Measurements from ENCODE around the gene PPM1A. TPM values are rescaled to one million over a fixed set of nuclear protein-coding genes. Genes with fewer than 3 reads are reported as not detected.

Gene PPM1A
- 17.1 and 22.8 TPM in 2 replicates for total RNA-seq

GRCh38 chr14:60248697-60249318 lies at the start of gene PPM1A:
PPM1A (plus strand) TSS chr14:60249221; CDS start chr14:60282704, 33,483 bp downstream.

Other genes starting within 250 kb of the PPM1A start
- 46.5 and 50.9 TPM in 2 replicates for gene PCNX4, start 157.3 kb upstream of the PPM1A start, total RNA-seq
- gene DHRS7, start 83.8 kb upstream of the PPM1A start, total RNA-seq, result 104 and 110 TPM in 2 replicates
- not detected in 2 replicates for gene C14orf39, start 236.8 kb downstream of the PPM1A start, total RNA-seq